GM12878 (cell line): ENCODE data around the gene SYNM. TPM values are rescaled to one million over a fixed set of nuclear protein-coding genes. Genes with fewer than 3 reads are reported as not detected.

Experiments used
- ATAC-seq: fragments of 200-7000 bp; cut with Tn5 transposase; 3 replicates; pipeline ENCODE4 v1.9.1; 2020; ENCODE audit warnings: mild to moderate bottlenecking, moderate library complexity
- BruUV-seq: library from RNA; stranded (reverse); fragments of 400-500 nt; replicated peaks from 2 replicates; lab custom pipeline; 2021; lab: Mats Ljungman, UMichigan
- CTCF ChIA-PET: fragments of 300-600 bp; sonication (Branson Sonifier 250); formaldehyde crosslinking; extraction: SDS; loops from one replicate; lab custom pipeline; 2021; ENCODE audit warnings: inconsistent platforms; lab: Yijun Ruan, JAX
- POLR2A ChIA-PET: fragments of 350-600 bp; formaldehyde crosslinking; extraction: SDS; loops from one replicate; lab custom pipeline; 2021; ENCODE audit warnings: inconsistent platforms; lab: Charles Lee
- RAD21 ChIA-PET: fragments of 300-600 bp; sonication (Branson Sonifier 250); formaldehyde crosslinking; loops from one replicate; lab custom pipeline; 2023; ENCODE audit warnings: antibody characterized with exemption; ENCODE audit not compliant: unreplicated experiment; lab: Charles Lee
- SMC1A ChIA-PET: fragments of 300-600 bp; sonication (Branson Sonifier 250); formaldehyde crosslinking; loops from one replicate; lab custom pipeline; 2023; ENCODE audit not compliant: unreplicated experiment, uncharacterized antibody; lab: Charles Lee
- DNase-seq: peaks from one replicate; pipeline ENCODE4 v3.0.0-alpha.2; 2011; ENCODE audit warnings: low read depth, low spot score
- FAIRE-seq: peaks from 3 replicates; lab custom pipeline; 2011; peaks lifted over from hg19 to GRCh38; lab: Jason Lieb, UNC
- H2AFZ ChIP-seq: 2 replicates; pipeline ENCODE4 v1.6.0; 2011; ENCODE audit warnings: low read depth, low read length, control low read depth; ENCODE audit not compliant: control insufficient read depth
- H3K27ac ChIP-seq: 2 replicates; pipeline ENCODE4 v1.5.1; 2011; ENCODE audit warnings: control low read depth; ENCODE audit not compliant: control insufficient read depth, insufficient read depth
- H3K27me3 ChIP-seq, 2 experiments: replicated peaks in 1 of 2; 2 replicates each; pipeline versions ENCODE4 v1.6.0 to v1.6.1; 2011; ENCODE audit warnings: low read length in 1 of 2; ENCODE audit not compliant: control insufficient read depth in 2 of 2, insufficient read depth in 2 of 2
- H3K36me3 ChIP-seq, 2 experiments: 2 replicates each; pipeline ENCODE4 v1.5.1; 2011; ENCODE audit warnings: low read length in 1 of 2; ENCODE audit not compliant: control insufficient read depth in 2 of 2, insufficient read depth in 2 of 2
- H3K4me1 ChIP-seq: 2 replicates; pipeline ENCODE4 v1.6.1; 2011; ENCODE audit warnings: mild to moderate bottlenecking, low read length, moderate library complexity, mixed read lengths; ENCODE audit not compliant: control insufficient read depth, insufficient read depth
- H3K4me2 ChIP-seq: 2 replicates; pipeline ENCODE4 v1.6.0; 2011; ENCODE audit warnings: control low read depth; ENCODE audit not compliant: control insufficient read depth, insufficient read depth
- H3K4me3 ChIP-seq: fragments of 200-600 bp; sonication (generic); 2 replicates; pipeline ENCODE4 v1.5.1; 2016
- H3K79me2 ChIP-seq: 2 replicates; pipeline ENCODE4 v1.6.0; 2011; ENCODE audit warnings: low read length; ENCODE audit not compliant: control insufficient read depth, insufficient read depth
- H3K9ac ChIP-seq: 2 replicates; pipeline ENCODE4 v1.8.0; 2011; ENCODE audit warnings: low read length, control low read depth, mixed read lengths; ENCODE audit not compliant: control insufficient read depth, insufficient read depth
- H3K9me3 ChIP-seq: replicated peaks from 3 replicates; pipeline ENCODE4 v1.5.1; 2011; ENCODE audit warnings: mild to moderate bottlenecking, low read length; ENCODE audit not compliant: control insufficient read depth, insufficient read depth
- H4K20me1 ChIP-seq: 2 replicates; pipeline ENCODE4 v1.6.0; 2011; ENCODE audit not compliant: control insufficient read depth, insufficient read depth
- BACH1 ChIP-seq: fragments of 450-650 bp; IDR thresholded peaks from 2 replicates; pipeline ENCODE4 v1.6.1; 2017; ENCODE audit warnings: mild to moderate bottlenecking, borderline replicate concordance
- WGBS: methylation state at CpG from one replicate; pipeline ENCODE4 v1.1.6; 2016; ENCODE audit warnings: low lambda C conversion rate; ENCODE audit not compliant: insufficient replicate concordance, insufficient coverage; ENCODE audit errors: missing lambda C conversion rate; 5-methylcytosine and 5-hydroxymethylcytosine counted together
- in situ Hi-C: fragments of 300-500 bp; cut with MboI; formaldehyde crosslinking; loops from 9 replicates; pipeline ENCODE4 v1.14.3; 2018; ENCODE audit warnings: mixed read lengths
- intact Hi-C: fragments of 100-400 bp; cut with micrococcal nuclease; formaldehyde crosslinking; loops from one replicate; pipeline ENCODE4 v1.14.2; 2022; ENCODE audit not compliant: unreplicated experiment
- polyA plus RNA-seq, 11 experiments: library from polyadenylated mRNA; depleted of rRNA in 4 of 11; unstranded in 6 of 11; stranded (reverse) in 5 of 11; fragments of >200 nt; fragmentation: Nextera tagmentation in 4 of 11; fragmentation: Illumina TruSeq in 1 of 11; extraction: Ambion mirVana in 4 of 11; extraction: Trizol in 1 of 11; gene quantifications; 1 replicate in 1 of 11; 2 replicates in 10 of 11; pipeline versions ENCODE4 v1.2.1 to v1.2.3, GENCODE V29; 2011 to 2016; ENCODE audit warnings: inconsistent platforms in 2 of 11, missing spikeins in 2 of 11, low read depth in 1 of 11
- total RNA-seq, 4 experiments: library from RNA; depleted of rRNA in 3 of 4; stranded (reverse); fragments of >200 nt in 3 of 4; fragmentation: Illumina TruSeq in 1 of 4; extraction: Trizol in 1 of 4; gene quantifications; 2 replicates each; pipeline versions ENCODE4 v1.2.1 to v1.2.3, GENCODE V29; 2013 to 2021
- TF ChIP-seq, protein P1 (sequence below): IDR thresholded peaks from 2 replicates; pipeline ENCODE4 v1.6.1; 2012; ENCODE audit warnings: improper control_type of control experiment, low read depth, low read length; ENCODE audit not compliant: insufficient replicate concordance
- TF ChIP-seq, protein P2 (sequence below): fragments of 450-650 bp; formaldehyde crosslinking; IDR thresholded peaks from 2 replicates; pipeline ENCODE4 v1.5.0; 2022; ENCODE audit warnings: mild to moderate bottlenecking, missing genetic modification characterization

The SYNM gene
- total and polyA plus RNA-seq, 10 of the 15 experiments (the other 5 are each of a cell fraction or from before 2014, with no cell fraction given) = 0.05 to 1.1 (median 0.89) TPM; not detected in 1

DNA sequence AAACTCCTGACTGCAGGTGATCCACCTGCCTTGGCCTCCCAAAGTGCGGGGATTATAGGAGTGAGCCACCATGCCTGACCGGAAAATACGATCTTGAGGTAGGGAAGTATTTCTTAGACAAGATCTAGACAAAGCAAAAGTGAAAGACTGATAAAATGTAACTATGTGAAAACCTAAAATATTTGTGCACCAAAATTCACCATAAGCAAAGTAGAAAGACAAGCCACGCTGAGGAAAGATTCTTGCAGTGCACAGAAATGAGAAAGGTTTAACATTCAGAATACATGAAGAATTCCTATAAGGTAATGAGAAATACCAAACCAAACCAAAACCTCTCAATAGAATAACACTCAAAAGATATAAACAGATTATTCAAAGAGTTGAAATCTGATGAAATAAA is 35.7 kb downstream of the SYNM start:
- in situ Hi-C loops (no loop called here), intact Hi-C loops (no loop called here)
- no peak overlapping the region for H3K27ac ChIP-seq
- ChIA-PET SMC1A (no interaction called here), POLR2A (no interaction called here), RAD21 (no interaction called here), CTCF (no interaction called here)
- no peak for ATAC-seq
- no TSS peak for BruUV-seq
- no peaks in the 10 kb centered on the region for H3K4me1 ChIP-seq
- H3K4me3 ChIP-seq = no peak overlapping the region
- H4K20me1 ChIP-seq = no peaks in the 10 kb centered on the region
- no peak overlapping the region for H2AFZ ChIP-seq
- DNase-seq = no peak
- 68% methylated on average over 4 of the region's 4 CpGs for WGBS
- no peak overlapping the region for H3K9ac ChIP-seq
- TF ChIP-seq, protein P1, sequence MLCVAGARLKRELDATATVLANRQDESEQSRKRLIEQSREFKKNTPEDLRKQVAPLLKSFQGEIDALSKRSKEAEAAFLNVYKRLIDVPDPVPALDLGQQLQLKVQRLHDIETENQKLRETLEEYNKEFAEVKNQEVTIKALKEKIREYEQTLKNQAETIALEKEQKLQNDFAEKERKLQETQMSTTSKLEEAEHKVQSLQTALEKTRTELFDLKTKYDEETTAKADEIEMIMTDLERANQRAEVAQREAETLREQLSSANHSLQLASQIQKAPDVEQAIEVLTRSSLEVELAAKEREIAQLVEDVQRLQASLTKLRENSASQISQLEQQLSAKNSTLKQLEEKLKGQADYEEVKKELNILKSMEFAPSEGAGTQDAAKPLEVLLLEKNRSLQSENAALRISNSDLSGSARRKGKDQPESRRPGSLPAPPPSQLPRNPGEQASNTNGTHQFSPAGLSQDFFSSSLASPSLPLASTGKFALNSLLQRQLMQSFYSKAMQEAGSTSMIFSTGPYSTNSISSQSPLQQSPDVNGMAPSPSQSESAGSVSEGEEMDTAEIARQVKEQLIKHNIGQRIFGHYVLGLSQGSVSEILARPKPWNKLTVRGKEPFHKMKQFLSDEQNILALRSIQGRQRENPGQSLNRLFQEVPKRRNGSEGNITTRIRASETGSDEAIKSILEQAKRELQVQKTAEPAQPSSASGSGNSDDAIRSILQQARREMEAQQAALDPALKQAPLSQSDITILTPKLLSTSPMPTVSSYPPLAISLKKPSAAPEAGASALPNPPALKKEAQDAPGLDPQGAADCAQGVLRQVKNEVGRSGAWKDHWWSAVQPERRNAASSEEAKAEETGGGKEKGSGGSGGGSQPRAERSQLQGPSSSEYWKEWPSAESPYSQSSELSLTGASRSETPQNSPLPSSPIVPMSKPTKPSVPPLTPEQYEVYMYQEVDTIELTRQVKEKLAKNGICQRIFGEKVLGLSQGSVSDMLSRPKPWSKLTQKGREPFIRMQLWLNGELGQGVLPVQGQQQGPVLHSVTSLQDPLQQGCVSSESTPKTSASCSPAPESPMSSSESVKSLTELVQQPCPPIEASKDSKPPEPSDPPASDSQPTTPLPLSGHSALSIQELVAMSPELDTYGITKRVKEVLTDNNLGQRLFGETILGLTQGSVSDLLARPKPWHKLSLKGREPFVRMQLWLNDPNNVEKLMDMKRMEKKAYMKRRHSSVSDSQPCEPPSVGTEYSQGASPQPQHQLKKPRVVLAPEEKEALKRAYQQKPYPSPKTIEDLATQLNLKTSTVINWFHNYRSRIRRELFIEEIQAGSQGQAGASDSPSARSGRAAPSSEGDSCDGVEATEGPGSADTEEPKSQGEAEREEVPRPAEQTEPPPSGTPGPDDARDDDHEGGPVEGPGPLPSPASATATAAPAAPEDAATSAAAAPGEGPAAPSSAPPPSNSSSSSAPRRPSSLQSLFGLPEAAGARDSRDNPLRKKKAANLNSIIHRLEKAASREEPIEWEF = no peak
- TF ChIP-seq BACH1 = no peak
- TF ChIP-seq, protein P2, sequence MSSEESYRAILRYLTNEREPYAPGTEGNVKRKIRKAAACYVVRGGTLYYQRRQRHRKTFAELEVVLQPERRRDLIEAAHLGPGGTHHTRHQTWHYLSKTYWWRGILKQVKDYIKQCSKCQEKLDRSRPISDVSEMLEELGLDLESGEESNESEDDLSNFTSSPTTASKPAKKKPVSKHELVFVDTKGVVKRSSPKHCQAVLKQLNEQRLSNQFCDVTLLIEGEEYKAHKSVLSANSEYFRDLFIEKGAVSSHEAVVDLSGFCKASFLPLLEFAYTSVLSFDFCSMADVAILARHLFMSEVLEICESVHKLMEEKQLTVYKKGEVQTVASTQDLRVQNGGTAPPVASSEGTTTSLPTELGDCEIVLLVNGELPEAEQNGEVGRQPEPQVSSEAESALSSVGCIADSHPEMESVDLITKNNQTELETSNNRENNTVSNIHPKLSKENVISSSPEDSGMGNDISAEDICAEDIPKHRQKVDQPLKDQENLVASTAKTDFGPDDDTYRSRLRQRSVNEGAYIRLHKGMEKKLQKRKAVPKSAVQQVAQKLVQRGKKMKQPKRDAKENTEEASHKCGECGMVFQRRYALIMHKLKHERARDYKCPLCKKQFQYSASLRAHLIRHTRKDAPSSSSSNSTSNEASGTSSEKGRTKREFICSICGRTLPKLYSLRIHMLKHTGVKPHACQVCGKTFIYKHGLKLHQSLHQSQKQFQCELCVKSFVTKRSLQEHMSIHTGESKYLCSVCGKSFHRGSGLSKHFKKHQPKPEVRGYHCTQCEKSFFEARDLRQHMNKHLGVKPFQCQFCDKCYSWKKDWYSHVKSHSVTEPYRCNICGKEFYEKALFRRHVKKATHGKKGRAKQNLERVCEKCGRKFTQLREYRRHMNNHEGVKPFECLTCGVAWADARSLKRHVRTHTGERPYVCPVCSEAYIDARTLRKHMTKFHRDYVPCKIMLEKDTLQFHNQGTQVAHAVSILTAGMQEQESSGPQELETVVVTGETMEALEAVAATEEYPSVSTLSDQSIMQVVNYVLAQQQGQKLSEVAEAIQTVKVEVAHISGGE (CRISPR knock-in tag) = no peak
- no peak overlapping the region for H3K4me2 ChIP-seq
- FAIRE-seq = no peak
- H3K79me2 ChIP-seq = no peaks in the 10 kb centered on the region
- H3K27me3 ChIP-seq = no peaks in the 10 kb centered on the region
- H3K9me3 ChIP-seq = no peaks in the 10 kb centered on the region
- H3K36me3 ChIP-seq = no peaks in the 10 kb centered on the region
